HCT116 (cell line): ENCODE data around the gene TPM4. TPM values are rescaled to one million over a fixed set of nuclear protein-coding genes. Genes with fewer than 3 reads are reported as not detected.

ENCODE experiments used
- ATAC-seq: fragments of 200-7000 bp; cut with Tn5 transposase; 2 replicates; pipeline ENCODE4 v1.9.1; 2020; ENCODE audit warnings: mild to moderate bottlenecking, moderate library complexity
- BruUV-seq: library from RNA; stranded (reverse); fragments of 400-500 nt; replicated peaks from 2 replicates; lab custom pipeline; 2021; lab: Mats Ljungman, UMichigan
- CTCF ChIA-PET: fragments of 300-600 bp; sonication (Branson Sonifier 250); formaldehyde crosslinking; loops from one replicate; lab custom pipeline; 2021; ENCODE audit warnings: antibody characterized with exemption; lab: Charles Lee
- POLR2A ChIA-PET: fragments of 300-600, 350-600 bp; sonication (Branson Sonifier 250); formaldehyde crosslinking; loops from one replicate; lab custom pipeline; 2021; ENCODE audit warnings: antibody characterized with exemption; lab: Charles Lee
- RAD21 ChIA-PET, 2 experiments: fragments of 300-600 bp; sonication (Branson Sonifier 250); formaldehyde crosslinking; loops; one replicate each; lab custom pipeline; 2023; ENCODE audit warnings: low total read pairs in 2 of 2; ENCODE audit not compliant: uncharacterized antibody in 2 of 2, unreplicated experiment in 2 of 2, low non-redundant PET in 1 of 2; lab: Charles Lee
- DNase-seq: peaks from one replicate; pipeline ENCODE4 v3.0.0-alpha.2; 2010; ENCODE audit warnings: low read depth, low spot score
- H2AFZ ChIP-seq: fragments of 200-600 bp; shearing (Covaris generic), sonication (generic); 2 replicates; pipeline ENCODE4 v1.6.1; 2017; ENCODE audit warnings: low read depth, mixed run types, mixed read lengths, antibody characterized with exemption, low read length; ENCODE audit not compliant: poor library complexity, severe bottlenecking
- H3K27ac ChIP-seq: 2 replicates; pipeline ENCODE4 v1.5.1; 2012; ENCODE audit warnings: low read depth, low read length
- H3K27me3 ChIP-seq: fragments of 200-600 bp; sonication (generic); 2 replicates; pipeline ENCODE4 v1.6.1; 2016; ENCODE audit warnings: mixed run types, low read length, mixed read lengths; ENCODE audit not compliant: insufficient read depth
- H3K36me3 ChIP-seq, 2 experiments: fragments of 200-500 bp in 1 of 2; fragments of 200-600 bp in 1 of 2; sonication (Bioruptor generic) in 1 of 2; sonication (generic) in 1 of 2; 2 replicates each; pipeline versions ENCODE4 v1.5.1 to v1.6.1; 2014 to 2016; ENCODE audit warnings: low read length in 2 of 2, inconsistent platforms in 1 of 2, mixed read lengths in 1 of 2, mixed run types in 1 of 2; ENCODE audit not compliant: insufficient read depth in 2 of 2, control insufficient read depth in 1 of 2
- H3K4me1 ChIP-seq, 2 experiments: fragments of 200-600 bp in 1 of 2; sonication (generic) in 1 of 2; 2 replicates each; pipeline versions ENCODE4 v1.5.1 to v1.6.1; 2012 to 2017; ENCODE audit warnings: low read length in 2 of 2, inconsistent platforms in 1 of 2, mild to moderate bottlenecking in 1 of 2, mixed read lengths in 1 of 2, mixed run types in 1 of 2, moderate library complexity in 1 of 2; ENCODE audit not compliant: insufficient read depth in 2 of 2, control insufficient read depth in 1 of 2
- H3K4me2 ChIP-seq: fragments of 200-600 bp; sonication (generic); 2 replicates; pipeline ENCODE4 v1.6.1; 2017; ENCODE audit warnings: mixed run types, low read length, mixed read lengths
- H3K4me3 ChIP-seq, 2 experiments: fragments of 200-600 bp in 1 of 2; sonication (generic) in 1 of 2; replicated peaks in 1 of 2; 2 replicates each; pipeline ENCODE4 v1.5.1; 2011 to 2016; ENCODE audit warnings: low read length in 2 of 2, control low read depth in 1 of 2, low read depth in 1 of 2, mild to moderate bottlenecking in 1 of 2, mixed read lengths in 1 of 2, mixed run types in 1 of 2
- H3K79me2 ChIP-seq: fragments of 200-600 bp; sonication (generic); 2 replicates; pipeline ENCODE4 v1.6.1; 2017; ENCODE audit warnings: mild to moderate bottlenecking, mixed run types, low read length, moderate library complexity, mixed read lengths; ENCODE audit not compliant: insufficient read depth
- H3K9ac ChIP-seq: fragments of 200-600 bp; sonication (generic); 2 replicates; pipeline ENCODE4 v1.6.1; 2016; ENCODE audit warnings: low read length, mixed read lengths
- H3K9me2 ChIP-seq: fragments of 200-600 bp; sonication (generic), shearing (Covaris generic); 2 replicates; pipeline ENCODE4 v1.6.1; 2017; ENCODE audit warnings: mixed run types, mild to moderate bottlenecking, moderate library complexity; ENCODE audit not compliant: insufficient read depth
- H3K9me3 ChIP-seq, 2 experiments: fragments of 200-500 bp in 1 of 2; fragments of 200-600 bp in 1 of 2; sonication (Bioruptor generic) in 1 of 2; sonication (generic) in 1 of 2; 2 replicates each; pipeline ENCODE4 v1.6.1; 2014 to 2017; ENCODE audit warnings: low read length in 2 of 2, mixed read lengths in 2 of 2, inconsistent platforms in 1 of 2, low read depth in 1 of 2, mild to moderate bottlenecking in 1 of 2, mixed run types in 1 of 2, moderate library complexity in 1 of 2; ENCODE audit not compliant: control insufficient read depth in 1 of 2, insufficient read depth in 1 of 2
- H4K20me1 ChIP-seq: fragments of 200-600 bp; sonication (generic), shearing (Covaris generic); 2 replicates; pipeline ENCODE4 v1.6.1; 2017; ENCODE audit warnings: mixed run types, mild to moderate bottlenecking, moderate library complexity; ENCODE audit not compliant: insufficient read depth
- CBX3 ChIP-seq: IDR thresholded peaks from 2 replicates; pipeline ENCODE4 v1.6.1; 2012; ENCODE audit warnings: low read depth
- CEBPB ChIP-seq: IDR thresholded peaks from 2 replicates; pipeline ENCODE4 v1.6.1; 2012; ENCODE audit warnings: low read depth
- CTCF ChIP-seq, 3 experiments: fragments of 200-600 bp in 1 of 3; sonication (generic) in 1 of 3; IDR thresholded peaks in 2 of 3; conservative IDR thresholded peaks in 1 of 3; 2 replicates each; pipeline ENCODE4 v1.5.1; 2012 to 2017; ENCODE audit warnings: low read depth in 2 of 3, low read length in 2 of 3, antibody characterized with exemption in 1 of 3, borderline replicate concordance in 1 of 3, control low read depth in 1 of 3, mild to moderate bottlenecking in 1 of 3, mixed read lengths in 1 of 3, mixed run types in 1 of 3, moderate library complexity in 1 of 3; ENCODE audit not compliant: insufficient read depth in 1 of 3
- ELF1 ChIP-seq: IDR thresholded peaks from 2 replicates; pipeline ENCODE4 v1.6.1; 2012; ENCODE audit warnings: low read depth, borderline replicate concordance
- EZH2 ChIP-seq: fragments of 200-600 bp; sonication (generic); IDR thresholded peaks from 2 replicates; pipeline ENCODE4 v1.6.1; 2017; ENCODE audit warnings: antibody characterized with exemption, mixed run types
- EZH2phosphoT487 ChIP-seq: fragments of 200-600 bp; IDR thresholded peaks from 2 replicates; pipeline ENCODE4 v1.6.1; 2018; ENCODE audit warnings: antibody characterized with exemption, borderline replicate concordance
- JUND ChIP-seq: IDR thresholded peaks from 2 replicates; pipeline ENCODE4 v1.6.1; 2012
- MAX ChIP-seq: IDR thresholded peaks from 2 replicates; pipeline ENCODE4 v1.6.1; 2012
- POLR2A ChIP-seq: IDR thresholded peaks from 2 replicates; pipeline ENCODE4 v1.7.0; 2011; ENCODE audit warnings: borderline replicate concordance; ENCODE audit not compliant: insufficient read depth, insufficient read length; ENCODE audit errors: extremely low read depth
- POLR2AphosphoS5 ChIP-seq: IDR thresholded peaks from 2 replicates; pipeline ENCODE4 v1.6.1; 2011; ENCODE audit warnings: mild to moderate bottlenecking, low read depth, low read length, moderate library complexity
- RAD21 ChIP-seq: IDR thresholded peaks from 2 replicates; pipeline ENCODE4 v1.6.1; 2012; ENCODE audit warnings: low read depth, mild to moderate bottlenecking
- SIN3A ChIP-seq: IDR thresholded peaks from 2 replicates; pipeline ENCODE4 v1.6.1; 2012; ENCODE audit warnings: low read depth
- SP1 ChIP-seq: IDR thresholded peaks from 2 replicates; pipeline ENCODE4 v1.6.1; 2012; ENCODE audit warnings: low read depth
- SRF ChIP-seq: IDR thresholded peaks from 2 replicates; pipeline ENCODE4 v1.6.1; 2012; ENCODE audit warnings: low read depth
- YY1 ChIP-seq: IDR thresholded peaks from 2 replicates; pipeline ENCODE4 v1.6.1; 2011; ENCODE audit warnings: low read length, low read depth, moderate library complexity, mild to moderate bottlenecking; ENCODE audit not compliant: insufficient replicate concordance; ENCODE audit errors: extremely low read depth
- ZBTB33 ChIP-seq: IDR thresholded peaks from 2 replicates; pipeline ENCODE4 v1.6.1; 2011; ENCODE audit warnings: mild to moderate bottlenecking, low read length, moderate library complexity; ENCODE audit not compliant: insufficient replicate concordance; ENCODE audit errors: extremely low read depth
- ZFX ChIP-seq: fragments of 450-650 bp; IDR thresholded peaks from 2 replicates; pipeline ENCODE4 v1.6.1; 2017
- ZNF274 ChIP-seq: fragments of 200-500 bp; sonication (Bioruptor generic); IDR thresholded peaks from 2 replicates; pipeline ENCODE4 v1.6.1; 2014; ENCODE audit warnings: mild to moderate bottlenecking, low read depth, low read length, inconsistent platforms
- intact Hi-C: fragments of 100-400 bp; cut with micrococcal nuclease; formaldehyde crosslinking; loops from 2 replicates; pipeline ENCODE4 v1.10.0; 2022
- total RNA-seq: library from RNA; stranded (reverse); gene quantifications from one replicate; pipeline ENCODE4 v1.2.1, GENCODE V29; 2021; ENCODE audit not compliant: unreplicated experiment

The TPM4 gene
- total RNA-seq, 1 experiment from 2014 or later = 275 TPM

- H3K9ac ChIP-seq = peak overlapping the region; percentile 79
- peak overlapping the region; percentile 64 to 65 for H3K4me3 ChIP-seq
- ChIA-PET RAD21 (no interaction called here), CTCF (no interaction called here), POLR2A (interaction anchor here (1.6 kb wide), 1 partner anchor 10 kb away, joined by 8 read pairs; no protein-coding TSS in a partner anchor)
- H3K27ac ChIP-seq = peak overlapping the region; percentile 93
- ATAC-seq (no peak), DNase-seq (no peak)
- H3K9me3 ChIP-seq = no peaks in the 10 kb centered on the region
- peaks cover 24 to 39% of the 10 kb centered on the region in 2 experiments for H3K4me1 ChIP-seq
- H3K36me3 ChIP-seq = peaks cover 2 to 35% of the 10 kb centered on the region in 2 experiments; a peak in 1 of 4 replicates
- H3K79me2 ChIP-seq = peaks cover 84% of the 10 kb centered on the region
- H4K20me1 ChIP-seq = no peaks in the 10 kb centered on the region
- TF ChIP-seq YY1 (no peak), CTCF (IDR thresholded peaks at IDR 0.05 in 2 of 3, conservative IDR thresholded peaks at IDR 0.05 in 1 of 3; ENCODE audit: borderline replicate concordance in 1 of 3, insufficient read depth in 1 of 3, low read depth in 2 of 3, low read length in 2 of 3) (no peak), JUND (no peak), ZBTB33 (no peak), EZH2phosphoT487 (no peak), CEBPB (no peak), POLR2A (no peak), ZFX (no peak), SP1 (no peak), ELF1 (no peak), MAX (no peak), ZNF274 (no peak), RAD21 (no peak), SIN3A (no peak), EZH2 (no peak), CBX3 (no peak), POLR2AphosphoS5 (no peak), SRF (no peak)
- no peak overlapping the region for H2AFZ ChIP-seq
- H3K27me3 ChIP-seq = no peaks in the 10 kb centered on the region
- intact Hi-C loops = no loop called here
- TSS peak; percentile 37 for BruUV-seq
- H3K9me2 ChIP-seq = no peaks in the 10 kb centered on the region
- H3K4me2 ChIP-seq = peak overlapping the region; percentile 69
These were observed 790 bp downstream of the TPM4 start for GRCh38 chr19:16076958-16077611.
